K562 (cell line): ENCODE data around the gene CALHM3. TPM values are rescaled to one million over a fixed set of nuclear protein-coding genes. Genes with fewer than 3 reads are reported as not detected.
A peak's percentile ranks its signal among the peaks of the same experiment; 100 is the strongest.

Experiments used
- ATF7 ChIP-seq: fragments of 450-650 bp; IDR thresholded peaks from 2 replicates; pipeline ENCODE4 v1.7.1; 2014; ENCODE audit warnings: mild to moderate bottlenecking, moderate library complexity
- CHD2 ChIP-seq: IDR thresholded peaks from 2 replicates; pipeline ENCODE4 v1.6.1; 2011; ENCODE audit warnings: low read depth, low read length
- ETS2 ChIP-seq: IDR thresholded peaks from 2 replicates; pipeline ENCODE4 v1.6.1; 2016; ENCODE audit warnings: borderline replicate concordance, missing genetic modification characterization, mild to moderate bottlenecking, moderate library complexity, missing compliant biosample characterization; ENCODE audit not compliant: poor library complexity, severe bottlenecking
- EWSR1 ChIP-seq: fragments of 450-650 bp; IDR thresholded peaks from 2 replicates; pipeline ENCODE4 v1.6.1; 2018; ENCODE audit warnings: borderline replicate concordance, mild to moderate bottlenecking, low read depth, moderate library complexity; ENCODE audit not compliant: partially characterized antibody
- EZH2 ChIP-seq: IDR thresholded peaks from 2 replicates; pipeline ENCODE4 v1.6.1; 2012; ENCODE audit warnings: low read depth, mild to moderate bottlenecking, inconsistent platforms, low read length, borderline replicate concordance
- FIP1L1 ChIP-seq: fragments of 200-400 bp; formaldehyde crosslinking; IDR thresholded peaks from 2 replicates; pipeline ENCODE4 v1.6.1; 2018; ENCODE audit warnings: mild to moderate bottlenecking, low read depth, low read length; ENCODE audit not compliant: poor library complexity, severe bottlenecking
- GATAD2A ChIP-seq: fragments of 450-650 bp; IDR thresholded peaks from 2 replicates; pipeline ENCODE4 v1.6.1; 2017
- HNRNPK ChIP-seq: fragments of 200-400 bp; formaldehyde crosslinking; IDR thresholded peaks from one replicate; pipeline ENCODE4 v1.6.1; 2018; ENCODE audit warnings: mild to moderate bottlenecking, low read depth, low read length; ENCODE audit not compliant: poor library complexity, severe bottlenecking
- KDM2B ChIP-seq: fragments of 250-450 bp; sonication (Bioruptor Pico); IDR thresholded peaks from 2 replicates; pipeline ENCODE4 v1.8.0; 2021; ENCODE audit warnings: mild to moderate bottlenecking, moderate library complexity
- L3MBTL2 ChIP-seq: fragments of 450-650 bp; IDR thresholded peaks from 2 replicates; pipeline ENCODE4 v1.6.1; 2016; ENCODE audit warnings: mild to moderate bottlenecking, moderate library complexity
- NFE2L1 ChIP-seq: fragments of 450-650 bp; IDR thresholded peaks from 2 replicates; pipeline ENCODE4 v1.6.1; 2016; ENCODE audit warnings: missing genetic modification characterization, low read depth, mild to moderate bottlenecking, missing compliant biosample characterization, moderate library complexity, borderline replicate concordance
- RBBP5 ChIP-seq: fragments of 200-600 bp; sonication (generic); IDR thresholded peaks from 2 replicates; pipeline ENCODE4 v1.6.1; 2012; ENCODE audit warnings: borderline replicate concordance, mild to moderate bottlenecking, low read length, control low read depth, inconsistent platforms; ENCODE audit not compliant: insufficient read depth, poor library complexity, severe bottlenecking
- RBM22 ChIP-seq: fragments of 200-400 bp; formaldehyde crosslinking; IDR thresholded peaks from 2 replicates; pipeline ENCODE4 v1.6.1; 2018; ENCODE audit warnings: low read length, low read depth; ENCODE audit not compliant: poor library complexity, severe bottlenecking
- SRSF3 ChIP-seq: fragments of 200-400 bp; formaldehyde crosslinking; IDR thresholded peaks from 2 replicates; pipeline ENCODE4 v1.6.1; 2016; ENCODE audit warnings: mild to moderate bottlenecking, low read length, moderate library complexity; ENCODE audit not compliant: insufficient read depth
- TCF7L2 ChIP-seq: fragments of 150-350 bp; IDR thresholded peaks from 2 replicates; pipeline ENCODE4 v1.6.1; 2016; ENCODE audit warnings: low read depth, mild to moderate bottlenecking, low read length, moderate library complexity
- ZNF175 ChIP-seq: fragments of 200-800 bp; sonication (Bioruptor generic); IDR thresholded peaks from 2 replicates; pipeline ENCODE4 v1.6.1; 2016; ENCODE audit warnings: low read depth, mild to moderate bottlenecking, missing genetic modification characterization, missing compliant biosample characterization
- polyA plus RNA-seq, 8 experiments: library from polyadenylated mRNA; depleted of rRNA in 4 of 8; stranded (reverse) in 5 of 8; unstranded in 3 of 8; fragments of >200 nt; fragmentation: Nextera tagmentation in 2 of 8; fragmentation: Illumina TruSeq in 1 of 8; extraction: Ambion mirVana in 2 of 8; extraction: Trizol in 1 of 8; gene quantifications; 2 replicates each; pipeline versions ENCODE4 v1.2.1 to v1.2.3, GENCODE V29; 2011 to 2014; ENCODE audit warnings: inconsistent platforms in 1 of 8, missing spikeins in 1 of 8
- total RNA-seq, 7 experiments: library from RNA; depleted of rRNA in 6 of 7; stranded (reverse); fragments of >200 nt in 6 of 7; fragmentation: Illumina TruSeq in 2 of 7; extraction: Trizol in 2 of 7; gene quantifications; 2 replicates each; pipeline versions ENCODE4 v1.2.1 to v1.2.3, GENCODE V29; 2011 to 2021; ENCODE audit warnings: low replicate concordance in 1 of 7
- TF ChIP-seq, protein P1 (sequence below): fragments of 200-800 bp; sonication (Bioruptor generic); IDR thresholded peaks from 2 replicates; pipeline ENCODE4 v1.6.1; 2017; ENCODE audit warnings: missing genetic modification characterization, missing compliant biosample characterization
- TF ChIP-seq, protein P2 (sequence below): sonication (generic); formaldehyde crosslinking; IDR thresholded peaks from 2 replicates; pipeline ENCODE4 v1.8.1; 2023; ENCODE audit warnings: missing genetic modification reagents, mild to moderate bottlenecking, borderline replicate concordance
- TF ChIP-seq, protein P3 (sequence below), 3 experiments: fragments of 200-800 bp in 1 of 3; sonication (Bioruptor generic) in 1 of 3; sonication (generic) in 1 of 3; formaldehyde crosslinking in 1 of 3; IDR thresholded peaks; 2 replicates each; pipeline versions ENCODE4 v1.6.1 to v1.8.0; 2016 to 2022; ENCODE audit warnings: mild to moderate bottlenecking in 2 of 3, missing compliant biosample characterization in 2 of 3, missing genetic modification characterization in 2 of 3, missing genetic modification reagents in 1 of 3

Gene CALHM3
- total and polyA plus RNA-seq, 9 of the 15 experiments (the other 6 are each of a cell fraction or from before 2014, with no cell fraction given) = not detected

DNA sequence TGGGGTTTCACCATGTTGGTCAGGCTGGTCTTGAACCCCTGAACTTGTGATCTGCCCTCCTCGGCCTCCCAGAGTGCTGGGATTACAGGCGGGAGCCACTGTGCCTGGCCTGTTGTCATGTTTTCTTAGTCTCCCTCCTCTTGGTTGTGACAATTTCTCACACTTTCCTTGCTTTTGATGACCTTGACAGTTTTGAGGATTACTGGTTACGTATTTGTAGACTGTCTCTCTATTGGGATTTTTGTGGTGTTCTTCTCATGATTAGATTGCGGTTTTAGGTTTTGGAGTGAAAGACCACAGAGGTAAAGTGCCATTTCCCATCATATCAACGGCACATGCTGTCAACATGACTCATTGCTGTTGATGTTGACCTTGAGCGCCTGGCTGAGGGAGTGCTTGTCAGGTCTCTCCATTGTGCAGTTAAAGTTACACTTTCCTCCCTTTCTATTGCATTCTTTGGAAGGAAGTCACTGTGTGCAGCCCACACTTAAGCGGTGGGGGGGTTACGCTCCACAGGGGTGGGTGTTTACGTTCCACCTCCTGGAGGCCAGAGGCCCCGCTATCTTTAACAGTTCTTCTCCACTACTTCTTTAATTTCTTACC lies 25.2 kb upstream of the CALHM3 start (continued):
- TF ChIP-seq, protein P1, sequence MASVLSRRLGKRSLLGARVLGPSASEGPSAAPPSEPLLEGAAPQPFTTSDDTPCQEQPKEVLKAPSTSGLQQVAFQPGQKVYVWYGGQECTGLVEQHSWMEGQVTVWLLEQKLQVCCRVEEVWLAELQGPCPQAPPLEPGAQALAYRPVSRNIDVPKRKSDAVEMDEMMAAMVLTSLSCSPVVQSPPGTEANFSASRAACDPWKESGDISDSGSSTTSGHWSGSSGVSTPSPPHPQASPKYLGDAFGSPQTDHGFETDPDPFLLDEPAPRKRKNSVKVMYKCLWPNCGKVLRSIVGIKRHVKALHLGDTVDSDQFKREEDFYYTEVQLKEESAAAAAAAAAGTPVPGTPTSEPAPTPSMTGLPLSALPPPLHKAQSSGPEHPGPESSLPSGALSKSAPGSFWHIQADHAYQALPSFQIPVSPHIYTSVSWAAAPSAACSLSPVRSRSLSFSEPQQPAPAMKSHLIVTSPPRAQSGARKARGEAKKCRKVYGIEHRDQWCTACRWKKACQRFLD (CRISPR knock-in tag) = no peak
- no peak for TF ChIP-seq SRSF3
- TF ChIP-seq HNRNPK = no peak
- TF ChIP-seq NFE2L1 = no peak
- no peak for TF ChIP-seq RBBP5
- TF ChIP-seq, protein P2, sequence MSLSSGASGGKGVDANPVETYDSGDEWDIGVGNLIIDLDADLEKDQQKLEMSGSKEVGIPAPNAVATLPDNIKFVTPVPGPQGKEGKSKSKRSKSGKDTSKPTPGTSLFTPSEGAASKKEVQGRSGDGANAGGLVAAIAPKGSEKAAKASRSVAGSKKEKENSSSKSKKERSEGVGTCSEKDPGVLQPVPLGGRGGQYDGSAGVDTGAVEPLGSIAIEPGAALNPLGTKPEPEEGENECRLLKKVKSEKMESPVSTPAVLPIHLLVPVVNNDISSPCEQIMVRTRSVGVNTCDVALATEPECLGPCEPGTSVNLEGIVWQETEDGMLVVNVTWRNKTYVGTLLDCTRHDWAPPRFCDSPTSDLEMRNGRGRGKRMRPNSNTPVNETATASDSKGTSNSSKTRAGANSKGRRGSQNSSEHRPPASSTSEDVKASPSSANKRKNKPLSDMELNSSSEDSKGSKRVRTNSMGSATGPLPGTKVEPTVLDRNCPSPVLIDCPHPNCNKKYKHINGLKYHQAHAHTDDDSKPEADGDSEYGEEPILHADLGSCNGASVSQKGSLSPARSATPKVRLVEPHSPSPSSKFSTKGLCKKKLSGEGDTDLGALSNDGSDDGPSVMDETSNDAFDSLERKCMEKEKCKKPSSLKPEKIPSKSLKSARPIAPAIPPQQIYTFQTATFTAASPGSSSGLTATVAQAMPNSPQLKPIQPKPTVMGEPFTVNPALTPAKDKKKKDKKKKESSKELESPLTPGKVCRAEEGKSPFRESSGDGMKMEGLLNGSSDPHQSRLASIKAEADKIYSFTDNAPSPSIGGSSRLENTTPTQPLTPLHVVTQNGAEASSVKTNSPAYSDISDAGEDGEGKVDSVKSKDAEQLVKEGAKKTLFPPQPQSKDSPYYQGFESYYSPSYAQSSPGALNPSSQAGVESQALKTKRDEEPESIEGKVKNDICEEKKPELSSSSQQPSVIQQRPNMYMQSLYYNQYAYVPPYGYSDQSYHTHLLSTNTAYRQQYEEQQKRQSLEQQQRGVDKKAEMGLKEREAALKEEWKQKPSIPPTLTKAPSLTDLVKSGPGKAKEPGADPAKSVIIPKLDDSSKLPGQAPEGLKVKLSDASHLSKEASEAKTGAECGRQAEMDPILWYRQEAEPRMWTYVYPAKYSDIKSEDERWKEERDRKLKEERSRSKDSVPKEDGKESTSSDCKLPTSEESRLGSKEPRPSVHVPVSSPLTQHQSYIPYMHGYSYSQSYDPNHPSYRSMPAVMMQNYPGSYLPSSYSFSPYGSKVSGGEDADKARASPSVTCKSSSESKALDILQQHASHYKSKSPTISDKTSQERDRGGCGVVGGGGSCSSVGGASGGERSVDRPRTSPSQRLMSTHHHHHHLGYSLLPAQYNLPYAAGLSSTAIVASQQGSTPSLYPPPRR (CRISPR knock-in tag) = peak; percentile 90
- TF ChIP-seq FIP1L1 = no peak
- TF ChIP-seq EZH2 = no peak
- TF ChIP-seq GATAD2A = no peak; the same call in 1 of the 2 replicates
- no peak for TF ChIP-seq ETS2 (tag)
- peak; percentile 77 for TF ChIP-seq L3MBTL2
- no peak for TF ChIP-seq RBM22
- no peak for TF ChIP-seq EWSR1
- TF ChIP-seq TCF7L2 = no peak
- peak; percentile 83 for TF ChIP-seq ATF7
- TF ChIP-seq, protein P3, sequence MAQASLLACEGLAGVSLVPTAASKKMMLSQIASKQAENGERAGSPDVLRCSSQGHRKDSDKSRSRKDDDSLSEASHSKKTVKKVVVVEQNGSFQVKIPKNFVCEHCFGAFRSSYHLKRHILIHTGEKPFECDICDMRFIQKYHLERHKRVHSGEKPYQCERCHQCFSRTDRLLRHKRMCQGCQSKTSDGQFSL (CRISPR knock-in tag; IDR thresholded peaks at IDR 0.05) = peak; percentile 92
- TF ChIP-seq, protein P3 (tag; IDR thresholded peaks at IDR 0.05) = no peak
- no peak for TF ChIP-seq KDM2B (CRISPR knock-in tag)
- no peak for TF ChIP-seq ZNF175 (CRISPR knock-in tag)
- TF ChIP-seq CHD2 = no peak
